Dermis blood vessel endothelial cell (primary cell): Measurements from ENCODE around the gene FES. TPM values are rescaled to one million over a fixed set of nuclear protein-coding genes. Genes with fewer than 3 reads are reported as not detected.
"Not testable (repeated sequence)": the region's sequence is repeated elsewhere in the genome, so short reads cannot be mapped to it uniquely, and the experiment has no call there.

Experiments used
- DNase-seq: peaks from one replicate; pipeline ENCODE4 v3.0.0; 2010
- total RNA-seq: library from RNA; depleted of rRNA; stranded (reverse); fragments of >200 nt; gene quantifications from 2 replicates; pipeline ENCODE4 v1.2.3, GENCODE V29; 2014

Gene FES
- total RNA-seq, 1 donor from 2014 or later: 134 TPM

DNA sequence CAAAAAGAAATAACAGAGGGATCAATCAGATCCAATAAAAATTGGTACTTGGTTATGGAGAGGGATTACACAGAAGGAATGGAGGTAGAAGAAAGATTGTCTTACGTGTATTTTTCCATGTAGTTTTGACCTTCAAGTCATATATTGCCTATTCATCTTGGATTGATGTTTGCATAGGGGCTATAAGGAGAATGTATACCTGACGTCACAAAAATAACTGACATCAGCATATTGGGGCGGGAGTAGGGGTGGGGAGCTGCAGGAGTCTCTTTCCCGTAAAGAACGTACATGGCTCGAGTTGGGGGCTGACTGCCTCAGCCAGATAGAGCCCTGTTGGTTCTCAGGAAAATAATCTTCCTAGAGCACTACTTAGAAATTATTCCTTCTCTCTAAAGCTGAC lies 21.8 kb upstream of the FES start:
- DNase-seq: no peak

GRCh38 chr15:90862964-90863778 lies 21.1 kb upstream of the FES start:
- DNase-seq: no peak

DNA sequence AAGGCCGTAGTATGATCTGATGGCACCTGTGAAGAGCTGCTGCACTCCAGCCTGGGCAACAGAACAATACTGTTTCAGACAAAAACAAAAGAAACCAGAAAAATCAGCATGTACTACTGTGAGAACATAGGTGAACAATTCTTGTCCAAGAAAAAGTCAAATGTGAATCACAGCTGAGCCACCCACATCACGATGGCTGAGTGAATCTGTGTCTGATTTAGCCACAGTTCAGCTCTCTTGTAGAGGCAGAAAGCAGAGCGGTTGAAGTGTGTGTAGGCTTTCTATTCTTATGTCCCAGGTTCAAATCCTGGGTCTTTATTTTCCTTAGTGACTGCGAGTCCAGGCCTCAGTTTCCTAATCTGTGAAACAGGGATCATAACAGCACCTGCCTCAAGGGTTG lies 20.3 kb upstream of the FES start:
- no peak for DNase-seq

DNA sequence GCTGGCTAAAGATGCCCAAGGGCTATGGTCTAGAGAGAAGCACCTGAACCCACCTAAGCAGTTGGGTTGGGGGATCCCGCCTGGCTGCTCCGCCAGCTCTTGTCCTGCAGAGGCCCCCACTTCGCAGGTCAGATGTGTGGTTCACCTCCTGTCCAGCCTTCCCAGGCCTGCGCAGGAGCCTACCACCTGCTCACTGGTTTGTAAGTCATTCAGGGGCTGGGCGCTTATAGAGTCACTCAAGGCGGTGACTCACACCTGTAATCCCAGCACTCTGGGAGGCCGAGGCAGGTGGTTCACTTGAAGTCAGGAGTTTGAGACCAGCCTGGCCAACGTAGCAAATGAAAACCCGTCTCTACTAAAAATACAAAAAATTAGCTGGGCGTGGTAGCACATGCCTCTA lies 19.8 kb upstream of the FES start:
- no peak for DNase-seq

DNA sequence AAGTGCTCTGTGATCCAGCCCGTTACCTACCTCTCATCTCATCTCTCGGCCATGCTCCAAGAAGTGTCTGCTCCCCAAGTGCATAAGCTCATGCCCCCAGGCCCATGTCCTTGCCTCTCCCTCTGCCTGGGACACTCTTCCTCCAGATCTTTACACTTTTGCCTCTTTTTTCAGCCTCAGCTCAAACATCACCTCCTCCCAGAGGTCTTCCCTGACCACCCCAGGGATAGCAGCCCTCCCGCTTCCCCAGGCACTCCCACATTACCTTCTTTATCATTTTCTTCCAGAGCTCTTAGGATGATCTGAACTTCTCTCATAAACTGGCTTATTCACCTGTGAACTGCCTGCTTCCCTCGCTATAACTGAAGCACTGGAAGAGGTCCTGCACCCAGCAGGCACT lies 18.6 kb upstream of the FES start:
- no peak for DNase-seq

- no peak for DNase-seq
Measured at GRCh38 chr15:90866161-90866715, 18.1 kb upstream of the FES start.

DNA sequence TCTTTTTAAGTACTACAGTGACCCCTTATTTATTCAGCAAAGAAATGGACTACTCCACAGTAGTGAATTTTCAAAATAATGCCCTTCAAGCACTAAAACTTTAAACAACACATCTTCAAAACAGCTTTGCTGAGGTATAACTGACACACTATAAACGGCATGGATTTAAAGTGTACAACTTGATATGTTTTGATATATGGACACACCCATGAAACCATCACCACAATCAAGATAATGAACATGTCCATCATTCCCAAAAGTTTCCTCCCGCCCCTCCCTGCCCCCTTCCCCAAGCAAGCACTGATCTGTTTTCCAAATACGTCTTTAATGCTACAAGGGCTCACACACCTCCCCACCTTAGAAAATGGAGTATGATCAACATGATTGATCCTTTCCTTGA lies 17.5 kb upstream of the FES start:
- DNase-seq: no peak

GRCh38 chr15:90868261-90868689 lies 16.0 kb upstream of the FES start, which contains the start of gene FURIN:
Gene FURIN (plus strand): TSS chr15:90868588. CDS start chr15:90875741, 7,153 bp downstream.
- DNase-seq: no peak

DNA sequence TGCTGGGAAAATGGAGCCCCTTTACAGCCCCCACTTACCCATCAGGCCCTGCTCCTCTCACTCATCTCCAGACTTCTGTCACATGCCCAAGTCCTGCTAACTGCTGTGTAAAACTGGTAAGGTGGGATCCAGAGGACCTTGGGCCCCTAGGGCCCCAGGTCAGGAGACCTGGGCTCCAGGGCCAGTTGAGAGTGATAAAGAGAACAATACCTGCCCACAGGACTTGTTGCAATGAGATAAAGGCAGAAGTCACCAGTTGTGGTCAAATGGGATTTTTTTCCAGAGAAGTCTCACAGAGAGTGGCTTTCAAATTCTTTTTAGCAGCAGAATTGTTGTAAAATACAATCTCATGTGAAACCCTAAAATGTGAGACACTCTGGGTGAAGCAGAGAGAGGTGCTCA lies 15.2 kb upstream of the FES start:
- peak; percentile 9 for DNase-seq

DNA sequence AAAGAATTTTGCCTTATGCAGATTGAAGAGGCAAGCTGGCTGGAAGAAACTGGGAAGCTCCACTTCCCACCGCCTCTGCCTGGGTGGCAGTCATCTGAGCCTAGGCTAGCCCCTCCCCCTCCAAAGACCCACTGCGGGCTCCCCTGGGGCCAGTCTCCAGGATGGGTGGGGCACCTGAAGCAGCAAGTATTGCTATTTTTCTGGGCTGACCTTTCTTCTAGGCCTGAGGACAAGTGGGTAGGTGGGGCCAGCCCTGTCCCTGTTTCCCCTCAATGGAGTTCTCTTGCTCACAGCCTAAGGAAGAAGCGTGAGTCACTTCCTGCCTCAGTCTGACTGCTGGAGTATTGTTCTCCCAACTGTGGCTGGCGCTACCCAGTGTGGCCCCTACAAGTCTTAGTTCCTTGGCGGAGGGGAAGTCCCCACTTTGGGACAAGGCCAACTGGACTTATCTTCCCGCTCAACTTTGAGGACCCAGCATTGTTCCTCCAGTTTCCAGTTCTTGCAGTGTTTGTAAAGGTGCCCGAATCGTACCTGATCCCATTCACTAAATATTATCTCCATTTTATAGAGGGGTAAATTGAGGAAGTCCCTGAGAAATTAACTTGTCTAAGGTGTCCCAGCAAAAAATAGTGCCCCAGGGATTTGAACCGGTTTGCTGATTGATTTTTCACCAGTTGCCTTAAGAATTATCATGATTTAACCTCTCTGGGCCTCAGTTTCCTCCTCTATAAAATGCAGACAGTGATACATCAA lies 14.5 kb upstream of the FES start:
- DNase-seq: peak; percentile 96

GRCh38 chr15:90870354-90871138 lies 13.8 kb upstream of the FES start:
- peak; percentile 48 for DNase-seq

DNA sequence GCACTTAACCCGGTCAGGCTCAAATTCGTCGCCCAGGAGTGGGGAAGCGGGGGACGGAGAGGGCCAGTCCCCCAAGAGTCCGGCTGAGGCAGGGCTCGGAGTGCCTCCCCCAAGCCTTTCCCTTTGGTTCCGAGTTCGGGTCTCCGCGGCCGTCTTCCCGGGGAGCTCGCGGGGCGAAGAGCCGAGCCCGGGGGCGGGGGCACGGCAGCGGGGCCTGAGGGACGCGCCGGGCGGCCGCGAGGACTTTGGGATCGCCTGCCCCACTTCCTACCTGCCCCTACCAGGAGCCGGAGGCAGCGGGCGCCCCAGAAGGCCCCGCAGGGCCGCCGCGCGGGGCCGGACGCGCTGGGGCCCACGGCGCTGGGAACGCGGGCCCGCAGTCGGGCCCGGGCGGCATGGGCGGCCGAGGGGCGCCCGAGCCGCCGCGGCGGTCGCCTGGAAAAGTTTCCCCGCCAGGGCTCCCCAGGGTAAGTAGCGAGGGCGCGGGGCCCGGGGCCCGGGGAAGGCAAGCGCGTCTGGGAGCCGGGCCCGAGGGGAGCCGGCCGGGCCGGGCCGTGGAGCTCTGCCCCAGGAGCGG lies 13.1 kb upstream of the FES start:
- peak; percentile 53 for DNase-seq

DNA sequence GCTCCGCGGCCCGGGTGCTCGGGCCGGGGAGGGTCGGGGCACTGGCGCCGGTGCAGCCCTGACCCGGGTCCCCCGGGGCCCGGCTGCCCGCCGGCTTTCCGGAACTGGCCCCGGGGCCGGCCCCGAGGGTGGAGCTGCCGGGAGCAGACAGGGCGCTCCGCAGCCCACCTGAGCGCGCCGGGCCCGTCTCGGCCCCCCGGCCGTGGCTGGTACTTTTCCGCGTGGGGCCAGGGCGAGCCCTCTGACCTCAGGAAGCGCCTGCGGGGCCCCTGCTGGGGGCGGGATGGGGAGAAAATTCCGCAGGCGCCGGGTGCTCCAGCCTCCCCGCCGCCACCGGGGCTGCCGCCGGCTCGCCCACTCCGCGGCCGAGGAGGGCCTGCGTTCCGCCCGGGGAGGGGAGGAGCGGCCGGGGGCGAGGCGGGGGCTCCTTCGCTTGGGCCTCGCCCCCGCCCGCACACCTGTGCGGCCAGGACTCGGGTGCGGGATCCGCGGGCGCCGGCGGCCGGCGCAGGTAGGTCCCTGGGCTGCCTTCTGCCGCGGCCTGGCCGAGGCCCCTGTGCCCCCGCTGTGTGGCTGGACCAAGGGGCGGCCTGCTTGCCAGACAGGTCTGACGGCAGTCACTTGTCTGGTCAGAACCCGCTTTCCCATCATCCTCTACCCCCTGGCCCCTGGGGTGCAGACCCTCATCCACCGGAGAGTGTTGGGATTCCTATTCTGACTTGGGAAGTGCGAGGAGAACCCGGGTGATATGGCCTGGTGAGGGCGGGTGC lies 12.4 kb upstream of the FES start:
- peak; percentile 32 for DNase-seq

DNA sequence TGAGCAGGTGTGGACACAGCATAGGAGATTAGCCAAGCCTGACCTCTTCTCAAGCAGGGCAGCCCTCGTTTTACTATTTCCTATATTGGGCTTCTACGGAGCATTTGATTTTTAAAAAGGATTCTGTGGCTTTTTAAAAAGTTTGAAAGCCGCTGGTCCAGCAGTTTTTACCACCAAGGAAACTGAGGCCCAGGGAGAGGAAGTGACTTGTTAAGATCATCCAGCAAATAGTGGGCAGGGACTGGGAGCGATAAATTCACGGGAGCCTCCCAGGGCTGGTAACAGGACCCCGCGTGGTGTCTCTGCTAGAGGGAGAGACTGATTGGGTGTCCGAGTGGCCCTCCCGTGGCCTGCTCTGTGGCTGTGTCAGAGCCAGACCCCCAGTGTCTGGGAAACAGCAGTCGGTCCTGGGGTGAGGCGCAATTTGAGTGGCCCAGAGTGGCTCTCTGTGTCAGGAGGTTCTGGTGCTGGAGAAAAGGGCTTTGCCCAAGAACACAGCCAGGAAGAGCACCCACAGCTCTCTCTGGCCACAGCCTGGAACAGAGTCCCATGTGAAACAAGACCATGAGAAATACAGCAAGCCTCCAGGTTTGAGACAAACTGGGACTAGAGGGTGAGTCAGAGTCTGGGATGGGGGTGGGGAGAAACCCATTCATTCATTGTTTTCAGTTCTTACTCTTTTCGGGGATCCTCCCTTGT lies 11.7 kb upstream of the FES start:
- peak; percentile 75 for DNase-seq

DNA sequence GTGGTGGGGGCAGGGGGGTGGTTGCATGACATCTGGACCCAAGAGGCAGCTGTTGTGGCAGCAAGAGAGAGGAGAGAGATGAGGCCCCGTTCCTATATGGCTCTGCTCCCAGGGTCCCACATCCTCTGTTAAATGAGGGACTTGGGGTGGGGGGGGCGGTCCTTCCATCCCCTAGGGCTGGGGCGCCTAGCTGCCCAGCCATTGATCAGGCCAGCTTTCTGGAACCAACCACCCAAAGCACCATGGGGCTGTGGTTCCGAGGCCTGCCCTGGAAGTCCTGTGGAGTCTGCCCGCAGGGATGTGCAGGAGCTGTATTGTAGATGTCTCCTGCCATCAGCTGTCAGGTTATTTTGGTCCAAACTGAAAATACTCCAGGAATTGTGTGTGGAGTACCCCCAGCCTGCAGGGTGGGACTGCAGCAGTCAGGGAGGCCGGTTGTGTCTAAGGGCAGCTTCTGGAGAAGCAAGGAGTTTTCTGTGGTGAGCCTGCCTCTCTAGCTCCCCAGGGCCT lies 10.8 kb upstream of the FES start:
- no peak for DNase-seq

- no peak for DNase-seq
Measured at GRCh38 chr15:90873998-90874605, 10.2 kb upstream of the FES start.

GRCh38 chr15:90874986-90875385 lies 9.3 kb upstream of the FES start:
- not testable (repeated sequence) for DNase-seq

- no peak for DNase-seq
Measured at GRCh38 chr15:90875549-90875981, 8.7 kb upstream of the FES start.

DNA sequence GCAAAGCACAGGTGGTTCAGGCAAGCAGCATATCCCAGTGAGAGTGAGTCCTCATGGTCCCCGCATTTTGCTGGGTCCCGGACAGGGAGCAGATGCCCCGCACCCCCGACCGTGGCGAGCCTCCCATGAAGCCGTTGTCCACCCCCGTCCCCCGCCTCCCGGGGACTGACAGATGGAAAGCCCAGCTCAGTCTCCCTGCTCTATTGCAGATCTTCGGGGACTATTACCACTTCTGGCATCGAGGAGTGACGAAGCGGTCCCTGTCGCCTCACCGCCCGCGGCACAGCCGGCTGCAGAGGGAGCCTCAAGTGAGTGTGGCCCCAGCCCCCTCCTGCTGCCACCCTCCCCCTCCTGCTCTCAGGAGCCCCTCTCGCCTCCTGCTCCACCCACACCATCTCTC lies 8.3 kb upstream of the FES start:
- no peak for DNase-seq

GRCh38 chr15:90876512-90877170 lies 7.7 kb upstream of the FES start:
- no peak for DNase-seq
